ENCODE results near the gene DENND4A.

DNA sequence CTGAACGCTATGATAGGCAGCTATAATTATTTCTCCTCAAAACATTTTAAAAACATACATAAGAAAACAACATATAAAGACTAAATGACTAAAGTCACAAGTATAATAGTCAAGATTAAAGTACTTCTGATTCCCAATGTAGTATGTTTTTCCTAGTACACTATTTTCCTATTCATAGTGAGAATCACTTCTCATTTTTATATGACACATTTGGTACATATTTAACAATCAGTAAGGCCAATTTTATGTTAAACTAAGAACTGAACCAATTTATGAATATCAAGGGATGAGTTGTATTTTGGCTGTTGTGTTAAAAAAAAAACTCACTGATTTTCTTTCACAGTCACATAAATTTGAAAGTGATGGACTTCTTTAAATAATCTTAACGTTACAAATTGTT, 79.7 kb downstream of the DENND4A start:
- TF ChIP-seq POLR2AphosphoS5 (IDR thresholded peaks at IDR 0.05; ENCODE audit: borderline replicate concordance, low read depth, low read length) (no peak), EZH2 (IDR thresholded peaks at IDR 0.05) (no peak), FOXP2 (optimal IDR thresholded peaks at IDR 0.05; ENCODE audit: control extremely low read depth, extremely low read length, insufficient read depth) (no peak)
